Left cardiac atrium (tissue), 4 donors: Measurements from ENCODE around the gene MBNL1. TPM values are rescaled to one million over a fixed set of nuclear protein-coding genes. Genes with fewer than 3 reads are reported as not detected.

Experiments
- ATAC-seq, 2 donors: fragments of 200-7000 bp; cut with Tn5 transposase; one replicate each; pipeline ENCODE4 v1.9.1; 2020; ENCODE audit warnings: mild to moderate bottlenecking in 2 of 2, moderate library complexity in 2 of 2
- DNase-seq: peaks from one replicate; pipeline ENCODE4 v3.0.0-alpha.2; 2020
- intact Hi-C, 2 donors: fragments of 100-400 bp; cut with DNase I; formaldehyde crosslinking; loops; one replicate each; pipeline versions ENCODE4 v1.14.1 to v1.15.1; 2022 to 2023
- total RNA-seq, 2 donors: library from RNA; stranded (reverse); fragmentation: NEBNext Ultra II Directional; extraction: Animal tissue kit (Norgen Biotek cat#: 25700); gene quantifications; one replicate each; pipeline ENCODE4 v1.2.1, GENCODE V29; 2021
- donor health status: DM: no; HTN: yes; CAD: no.
- donor health status: DM: no; HTN: yes; CAD: no; lungs with severe emphysema.
- donor health status: DM: yes; HTN: yes; CAD: no.
- donor health status: Dilated cardiomyopathy.

MBNL1 gene
- total RNA-seq, 2 donors from 2014 or later = 141 to 154 TPM

- no peak for DNase-seq
- intact Hi-C loops = loop anchor here (5.0 to 10.0 kb wide), 4 partner anchors 171 to 259 kb away; no protein-coding TSS in a partner anchor
- ATAC-seq = peak in 1 of 2 donors; percentile 36
Observed at GRCh38 chr3:152443212-152444023, 174.7 kb downstream of the MBNL1 start.

GRCh38 chr3:152444029-152444641, 175.4 kb downstream of the MBNL1 start:
- peak; percentile 48 to 72 for ATAC-seq
- intact Hi-C loops = loop anchor here (5.0 to 10.0 kb wide), 4 partner anchors 172 to 259 kb away; no protein-coding TSS in a partner anchor
- no peak for DNase-seq

GRCh38 chr3:152445212-152445611, 176.5 kb downstream of the MBNL1 start:
- ATAC-seq = peak in 1 of 2 donors; percentile 23
- DNase-seq = no peak
- intact Hi-C loops = loop anchor here (10.0 kb wide), 3 partner anchors 210 to 260 kb away; no protein-coding TSS in a partner anchor

GRCh38 chr3:152446495-152446894, 177.8 kb downstream of the MBNL1 start:
- intact Hi-C loops = loop anchor here (10.0 kb wide), 3 partner anchors 212 to 262 kb away; no protein-coding TSS in a partner anchor
- ATAC-seq (no peak), DNase-seq (peak; percentile 32)

GRCh38 chr3:152447511-152447910, 178.8 kb downstream of the MBNL1 start:
- ATAC-seq = no peak
- DNase-seq = no peak
- intact Hi-C loops = loop anchor here (10.0 kb wide), 3 partner anchors 213 to 263 kb away; no protein-coding TSS in a partner anchor

- intact Hi-C loops = loop anchor here (10.0 kb wide), 3 partner anchors 213 to 263 kb away; no protein-coding TSS in a partner anchor
- ATAC-seq (no peak), DNase-seq (no peak)
Observed at GRCh38 chr3:152448091-152448490, 179.4 kb downstream of the MBNL1 start.

GRCh38 chr3:152452318-152452717, 183.6 kb downstream of the MBNL1 start:
- intact Hi-C loops = no loop called here
- no peak for DNase-seq
- peak in 1 of 2 donors; percentile 26 for ATAC-seq

- intact Hi-C loops = no loop called here
Observed at GRCh38 chr3:152454076-152454875, 185.5 kb downstream of the MBNL1 start.

GRCh38 chr3:152455989-152456388, 187.3 kb downstream of the MBNL1 start:
- DNase-seq (no peak), ATAC-seq (no peak)
- intact Hi-C loops = no loop called here

More at GRCh38 chr3:152454076-152454875, 185.5 kb downstream of the MBNL1 start:
- ATAC-seq (no peak), DNase-seq (no peak)

- intact Hi-C loops = no loop called here
- ATAC-seq (no peak), DNase-seq (no peak)
Observed at GRCh38 chr3:152457500-152458375, 189.0 kb downstream of the MBNL1 start.

GRCh38 chr3:152458376-152459117, 189.8 kb downstream of the MBNL1 start:
- DNase-seq = no peak
- no peak for ATAC-seq
- intact Hi-C loops = no loop called here

- no peak for DNase-seq
- intact Hi-C loops = no loop called here
- ATAC-seq = no peak
Observed at GRCh38 chr3:152459118-152459515, 190.4 kb downstream of the MBNL1 start.

- intact Hi-C loops = no loop called here
- DNase-seq (no peak), ATAC-seq (no peak)
Observed at GRCh38 chr3:152459572-152459971, 190.8 kb downstream of the MBNL1 start.

GRCh38 chr3:152460936-152461335, 192.2 kb downstream of the MBNL1 start:
- intact Hi-C loops = no loop called here
- ATAC-seq (no peak), DNase-seq (no peak)

GRCh38 chr3:152461460-152461859, 192.7 kb downstream of the MBNL1 start:
- intact Hi-C loops = no loop called here
- ATAC-seq = no peak
- no peak for DNase-seq

- intact Hi-C loops = no loop called here
- peak; percentile 40 to 42 for ATAC-seq
Observed at GRCh38 chr3:152466784-152467183, 198.1 kb downstream of the MBNL1 start.

GRCh38 chr3:152469248-152470025, 200.7 kb downstream of the MBNL1 start:
- intact Hi-C loops = loop anchor here in 1 of 2 donors (5.0 kb wide), 2 partner anchors 287 to 392 kb away; no protein-coding TSS in a partner anchor
- DNase-seq (no peak), ATAC-seq (no peak)

More at GRCh38 chr3:152466784-152467183, 198.1 kb downstream of the MBNL1 start:
- no peak for DNase-seq
